ENCODE measurements around the gene RETREG1. TPM values are rescaled to one million over a fixed set of nuclear protein-coding genes. Genes with fewer than 3 reads are reported as not detected.
A peak's percentile ranks its signal among the peaks of the same experiment; 100 is the strongest.

Gene RETREG1
- total RNA-seq, 2 donors from 2014 or later, result 0.50 to 0.81 TPM

DNA sequence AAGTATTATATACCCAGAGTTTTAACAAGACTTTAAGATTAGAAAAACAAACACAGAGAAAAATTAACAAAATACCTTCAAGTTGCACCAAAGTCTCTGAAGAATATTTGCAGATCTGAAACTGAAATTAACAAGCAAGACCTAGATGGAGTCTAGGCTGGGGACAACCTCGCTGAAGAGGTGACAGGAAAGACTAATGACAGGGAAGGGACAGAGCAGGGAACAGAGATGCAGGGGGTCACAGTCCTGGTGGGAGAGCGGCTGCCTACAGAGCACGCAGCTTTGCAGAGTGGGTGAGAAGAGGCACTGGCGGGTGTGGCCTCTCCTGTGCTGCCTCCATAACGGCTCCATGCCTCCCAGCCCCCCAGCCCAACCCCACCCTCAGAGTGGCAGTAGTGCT lies 13.5 kb downstream of the RETREG1 start:
- no peak for ATAC-seq
- no peaks in the 10 kb centered on the region for H3K36me3 Mint-ChIP-seq
- no peaks in the 10 kb centered on the region for H3K4me1 Mint-ChIP-seq (ENCODE audit: low read depth in 2 of 2)

DNA sequence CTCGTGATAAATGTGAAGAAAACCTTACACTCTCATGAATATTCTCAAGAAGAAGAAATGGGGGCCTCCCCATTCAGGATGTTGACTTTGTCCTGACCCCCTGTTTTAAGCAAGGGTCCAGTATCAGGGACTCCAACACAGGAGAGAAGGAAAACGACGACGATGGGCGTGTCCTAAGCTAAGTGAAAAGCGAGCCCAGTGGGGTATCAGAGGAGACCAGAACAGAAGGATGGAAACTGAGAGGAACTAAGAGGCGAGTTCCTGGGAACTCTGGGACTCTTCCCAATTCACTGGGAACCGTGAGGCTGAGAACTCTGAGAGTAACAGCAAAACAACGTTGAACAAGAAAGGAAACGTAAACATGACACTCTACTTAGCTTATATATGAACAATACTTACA lies 14.6 kb downstream of the RETREG1 start:
- ATAC-seq, result no peak
- Mint-ChIP-seq H3K27me3 (peaks cover 5 to 7% of the 10 kb centered on the region in 2 donors), H3K4me1 (ENCODE audit: low read depth in 2 of 2) (no peaks in the 10 kb centered on the region), H3K4me3 (no peak overlapping the region), H3K36me3 (no peaks in the 10 kb centered on the region), H3K27ac (no peak overlapping the region), H3K9me3 (no peaks in the 10 kb centered on the region)
- DNase-seq (ENCODE audit: low spot score), result no peak

More for the DNA sequence above, 13.5 kb downstream of the RETREG1 start:
- no peak overlapping the region for H3K27ac Mint-ChIP-seq
- no peak overlapping the region for H3K4me3 Mint-ChIP-seq
- peaks cover 5 to 7% of the 10 kb centered on the region in 2 donors for H3K27me3 Mint-ChIP-seq
- no peak for DNase-seq (ENCODE audit: low spot score)
- H3K9me3 Mint-ChIP-seq, result no peaks in the 10 kb centered on the region

- ATAC-seq (no peak), DNase-seq (ENCODE audit: low spot score) (no peak)
- Mint-ChIP-seq H3K27ac (no peak overlapping the region), H3K27me3 (peaks cover 5 to 7% of the 10 kb centered on the region in 2 donors), H3K9me3 (no peaks in the 10 kb centered on the region), H3K4me3 (no peak overlapping the region), H3K36me3 (no peaks in the 10 kb centered on the region), H3K4me1 (ENCODE audit: low read depth in 2 of 2) (no peaks in the 10 kb centered on the region)
Observed at GRCh38 chr5:16600946-16601345, 15.9 kb downstream of the RETREG1 start.

DNA sequence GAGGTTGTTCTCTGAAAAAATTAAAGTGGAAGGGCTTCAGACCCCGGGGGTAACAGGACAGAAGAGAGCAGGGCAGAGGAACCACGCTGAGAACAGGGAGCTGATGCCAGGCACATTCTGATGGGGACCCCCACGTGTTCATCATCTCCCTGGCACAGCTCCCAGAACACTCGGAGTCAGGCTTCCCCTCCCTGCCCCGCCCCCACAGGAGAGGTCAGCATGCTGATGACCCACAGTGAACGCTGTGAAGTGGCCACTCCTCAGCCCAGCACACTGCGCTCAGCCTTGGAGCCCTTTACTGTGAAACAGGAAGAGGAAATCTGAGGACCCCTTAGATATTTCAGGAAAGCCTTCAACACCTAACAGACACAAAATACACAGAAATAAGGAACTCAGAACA lies 16.4 kb downstream of the RETREG1 start:
- H3K36me3 Mint-ChIP-seq, result no peaks in the 10 kb centered on the region
- H3K4me3 Mint-ChIP-seq, result no peak overlapping the region
- H3K9me3 Mint-ChIP-seq, result no peaks in the 10 kb centered on the region
- no peaks in the 10 kb centered on the region for H3K4me1 Mint-ChIP-seq (ENCODE audit: low read depth in 2 of 2)
- DNase-seq (ENCODE audit: low spot score) (no peak), ATAC-seq (no peak)
- H3K27me3 Mint-ChIP-seq, result peaks cover 5 to 7% of the 10 kb centered on the region in 2 donors
- no peak overlapping the region for H3K27ac Mint-ChIP-seq

- Mint-ChIP-seq H3K4me3 (no peak overlapping the region), H3K36me3 (no peaks in the 10 kb centered on the region), H3K4me1 (ENCODE audit: low read depth in 2 of 2) (no peaks in the 10 kb centered on the region), H3K27me3 (peaks cover 5 to 7% of the 10 kb centered on the region in 2 donors), H3K27ac (no peak overlapping the region), H3K9me3 (no peaks in the 10 kb centered on the region)
- peak; percentile 15 to 27 for ATAC-seq
- no peak for DNase-seq (ENCODE audit: low spot score)
Observed at GRCh38 chr5:16597946-16598694, 18.7 kb downstream of the RETREG1 start.

DNA sequence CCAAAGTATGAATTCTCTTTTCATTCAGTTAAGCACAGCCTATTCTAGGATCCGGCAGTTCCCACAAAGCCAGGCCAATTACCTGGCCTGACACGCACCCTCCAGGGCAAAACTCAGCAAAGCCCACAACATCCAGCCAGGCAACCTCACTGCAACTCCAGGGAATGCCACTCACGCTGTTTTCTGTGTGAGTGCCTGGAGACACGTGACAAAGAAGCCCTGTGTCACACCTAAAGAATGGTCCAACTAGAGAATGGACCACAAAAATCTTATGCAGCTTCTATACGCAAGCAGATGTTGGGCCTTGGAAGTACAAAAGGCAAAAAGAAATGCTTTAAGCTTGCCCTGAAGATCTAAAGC lies 20.2 kb downstream of the RETREG1 start:
- Mint-ChIP-seq H3K4me1 (ENCODE audit: low read depth in 2 of 2) (no peaks in the 10 kb centered on the region), H3K27me3 (peaks cover 2 to 5% of the 10 kb centered on the region in 2 donors), H3K4me3 (no peak overlapping the region), H3K9me3 (no peaks in the 10 kb centered on the region), H3K27ac (no peak overlapping the region), H3K36me3 (no peaks in the 10 kb centered on the region)
- DNase-seq (ENCODE audit: low spot score) (no peak), ATAC-seq (no peak)

DNA sequence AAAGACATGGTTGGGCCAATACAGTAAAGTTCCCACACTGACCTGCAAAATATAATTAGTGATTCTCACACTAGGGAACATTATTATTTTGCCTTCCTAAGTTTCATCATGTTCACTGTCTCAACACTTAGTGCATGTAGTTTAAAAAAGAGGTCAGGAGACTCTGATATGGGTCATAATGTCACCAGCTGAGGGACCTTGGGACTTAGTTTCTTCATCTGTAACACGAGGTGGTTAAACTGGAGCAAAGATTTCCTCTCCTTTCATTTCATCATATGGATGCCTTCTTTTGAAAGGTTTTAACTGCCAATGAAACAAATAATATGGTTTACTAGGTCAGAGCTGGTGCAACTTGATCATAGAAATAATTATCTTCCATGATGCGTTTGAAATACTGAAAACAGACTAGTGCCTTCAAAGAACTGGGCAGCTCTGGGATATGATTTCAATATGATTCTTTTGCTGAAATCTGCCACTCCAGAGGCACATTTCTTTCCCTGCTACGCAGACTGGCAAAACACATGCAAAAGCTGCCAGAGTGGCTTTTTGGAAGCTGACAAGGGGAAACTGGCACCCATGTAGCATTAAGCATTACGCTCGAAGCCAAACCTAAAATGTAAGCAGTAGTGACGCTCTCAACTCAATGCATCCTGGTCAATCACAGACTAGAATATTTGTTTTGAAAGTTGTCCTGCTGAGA lies 20.8 kb downstream of the RETREG1 start:
- Mint-ChIP-seq H3K27ac (no peak overlapping the region), H3K4me1 (ENCODE audit: low read depth in 2 of 2) (no peaks in the 10 kb centered on the region), H3K27me3 (peaks cover 2 to 5% of the 10 kb centered on the region in 2 donors), H3K9me3 (no peaks in the 10 kb centered on the region), H3K36me3 (no peaks in the 10 kb centered on the region), H3K4me3 (no peak overlapping the region)
- DNase-seq (ENCODE audit: low spot score), result no peak
- no peak for ATAC-seq

DNA sequence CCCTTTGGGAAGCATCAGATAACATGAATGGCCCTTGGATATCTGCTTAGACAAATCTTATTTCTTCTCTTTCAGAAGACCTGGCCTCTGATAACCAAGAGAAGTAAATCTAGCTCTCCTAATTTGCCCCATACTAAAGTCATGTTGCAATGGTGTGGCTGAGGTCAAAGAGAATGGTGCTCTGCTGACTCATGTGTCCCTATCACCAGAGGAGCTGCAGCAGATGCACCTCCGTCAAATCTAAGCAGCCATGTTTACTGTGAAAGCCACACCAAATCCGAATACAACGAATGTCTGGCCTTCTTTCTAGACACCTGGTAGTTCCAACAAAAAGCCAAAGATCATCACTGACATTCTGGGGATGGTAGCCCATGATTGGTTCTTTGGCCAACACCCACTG lies 23.2 kb downstream of the RETREG1 start:
- Mint-ChIP-seq H3K9me3 (no peaks in the 10 kb centered on the region), H3K4me1 (ENCODE audit: low read depth in 2 of 2) (no peaks in the 10 kb centered on the region), H3K36me3 (no peaks in the 10 kb centered on the region), H3K27ac (no peak overlapping the region), H3K27me3 (no peaks in the 10 kb centered on the region), H3K4me3 (no peak overlapping the region)
- no peak for ATAC-seq
- no peak for DNase-seq (ENCODE audit: low spot score)

- Mint-ChIP-seq H3K4me1 (ENCODE audit: low read depth in 2 of 2) (no peaks in the 10 kb centered on the region), H3K4me3 (no peak overlapping the region), H3K36me3 (no peaks in the 10 kb centered on the region), H3K27me3 (no peaks in the 10 kb centered on the region), H3K27ac (no peak overlapping the region), H3K9me3 (no peaks in the 10 kb centered on the region)
- no peak for DNase-seq (ENCODE audit: low spot score)
- no peak for ATAC-seq
Observed at GRCh38 chr5:16593013-16593412, 23.8 kb downstream of the RETREG1 start.

GRCh38 chr5:16592255-16592654 lies 24.5 kb downstream of the RETREG1 start:
- Mint-ChIP-seq H3K36me3 (no peaks in the 10 kb centered on the region), H3K27ac (no peak overlapping the region), H3K9me3 (no peaks in the 10 kb centered on the region), H3K4me1 (ENCODE audit: low read depth in 2 of 2) (no peaks in the 10 kb centered on the region), H3K4me3 (no peak overlapping the region), H3K27me3 (no peaks in the 10 kb centered on the region)
- ATAC-seq (no peak), DNase-seq (ENCODE audit: low spot score) (no peak)

GRCh38 chr5:16590685-16591084 lies 26.1 kb downstream of the RETREG1 start:
- H3K4me3 Mint-ChIP-seq, result no peak overlapping the region
- DNase-seq (ENCODE audit: low spot score), result no peak
- H3K4me1 Mint-ChIP-seq (ENCODE audit: low read depth in 2 of 2), result no peaks in the 10 kb centered on the region
- ATAC-seq, result no peak
- no peaks in the 10 kb centered on the region for H3K36me3 Mint-ChIP-seq
- no peaks in the 10 kb centered on the region for H3K27me3 Mint-ChIP-seq
- H3K27ac Mint-ChIP-seq, result no peak overlapping the region
- no peaks in the 10 kb centered on the region for H3K9me3 Mint-ChIP-seq

GRCh38 chr5:16589658-16590057 lies 27.1 kb downstream of the RETREG1 start:
- Mint-ChIP-seq H3K4me1 (ENCODE audit: low read depth in 2 of 2) (no peaks in the 10 kb centered on the region), H3K27ac (no peak overlapping the region), H3K9me3 (no peaks in the 10 kb centered on the region), H3K27me3 (no peaks in the 10 kb centered on the region), H3K36me3 (no peaks in the 10 kb centered on the region), H3K4me3 (no peak overlapping the region)
- ATAC-seq, result no peak
- no peak for DNase-seq (ENCODE audit: low spot score)

DNA sequence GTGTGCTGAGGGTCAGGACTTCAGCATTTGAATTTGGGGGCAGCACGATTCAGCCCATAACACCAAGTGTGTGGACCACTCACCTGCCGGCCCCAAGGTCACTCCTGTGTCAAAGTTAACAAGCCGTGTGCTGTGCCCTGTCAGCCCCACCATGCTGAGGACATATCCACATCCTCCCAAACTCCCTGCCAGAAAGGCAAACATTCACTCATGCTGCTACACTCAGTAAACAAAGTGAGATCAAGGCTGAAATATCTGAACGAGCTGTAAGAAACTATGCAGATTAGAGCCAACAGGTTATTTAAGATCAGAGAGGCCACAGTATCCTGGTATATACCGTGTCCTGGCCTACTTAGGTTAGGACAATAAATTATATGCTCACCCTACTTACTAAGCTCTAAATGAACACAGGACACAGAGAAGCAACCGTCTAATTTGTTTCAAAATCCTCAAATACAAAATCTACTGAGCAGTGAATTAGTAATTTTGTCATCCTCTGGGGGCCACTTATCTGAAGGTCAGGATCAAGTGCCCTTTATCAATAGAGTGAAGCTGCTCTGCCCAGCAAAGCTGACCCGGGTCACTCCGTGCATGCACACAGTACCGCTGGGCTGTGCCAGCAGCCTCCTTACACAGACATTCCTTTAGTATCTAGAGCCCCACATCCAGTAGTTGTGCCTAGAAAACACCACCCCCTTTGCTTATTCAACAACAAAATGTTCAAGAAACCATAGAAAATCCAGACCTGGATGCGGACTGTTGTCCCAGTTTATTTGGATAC lies 28.2 kb downstream of the RETREG1 start:
- no peak for DNase-seq (ENCODE audit: low spot score)
- no peaks in the 10 kb centered on the region for H3K27me3 Mint-ChIP-seq
- no peaks in the 10 kb centered on the region for H3K9me3 Mint-ChIP-seq
- H3K36me3 Mint-ChIP-seq, result no peaks in the 10 kb centered on the region
- H3K27ac Mint-ChIP-seq, result no peak overlapping the region
- no peak overlapping the region for H3K4me3 Mint-ChIP-seq
- H3K4me1 Mint-ChIP-seq (ENCODE audit: low read depth in 2 of 2), result no peaks in the 10 kb centered on the region
- ATAC-seq, result no peak

DNA sequence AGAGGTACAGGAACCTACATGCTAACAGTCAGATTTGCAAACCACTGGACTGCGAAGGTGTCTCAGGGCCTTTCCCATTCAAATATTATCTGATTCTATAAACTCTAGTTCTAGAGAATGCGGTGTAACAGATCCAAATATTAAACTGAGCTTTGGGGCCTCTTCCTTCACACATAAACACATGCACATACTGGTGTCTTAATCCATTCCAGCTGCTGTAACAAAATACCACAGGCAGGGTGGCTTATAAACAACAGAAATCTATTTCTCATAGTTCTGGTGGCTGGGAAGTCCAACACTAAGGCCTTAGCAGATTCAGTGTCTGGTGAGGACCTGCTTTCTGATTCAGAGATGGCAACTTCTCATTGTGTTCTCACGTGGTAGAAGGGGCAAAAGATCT lies 30.2 kb downstream of the RETREG1 start:
- Mint-ChIP-seq H3K9me3 (peaks cover under 1% of the 10 kb centered on the region), H3K27ac (no peak overlapping the region), H3K27me3 (peaks cover 0 to 2% of the 10 kb centered on the region in 2 donors), H3K4me1 (ENCODE audit: low read depth in 2 of 2) (no peaks in the 10 kb centered on the region), H3K4me3 (no peak overlapping the region), H3K36me3 (no peaks in the 10 kb centered on the region)
- no peak for ATAC-seq
- no peak for DNase-seq (ENCODE audit: low spot score)
